ENCODE measurements around the gene ABCA2. TPM values are rescaled to one million over a fixed set of nuclear protein-coding genes. Genes with fewer than 3 reads are reported as not detected.

The ABCA2 gene
- total and polyA plus RNA-seq, 9 of the 15 experiments (the other 6 are each of a cell fraction or from before 2014, with no cell fraction given) = 0.69 to 16.3 (median 6.1) TPM; not detected in 2

DNA sequence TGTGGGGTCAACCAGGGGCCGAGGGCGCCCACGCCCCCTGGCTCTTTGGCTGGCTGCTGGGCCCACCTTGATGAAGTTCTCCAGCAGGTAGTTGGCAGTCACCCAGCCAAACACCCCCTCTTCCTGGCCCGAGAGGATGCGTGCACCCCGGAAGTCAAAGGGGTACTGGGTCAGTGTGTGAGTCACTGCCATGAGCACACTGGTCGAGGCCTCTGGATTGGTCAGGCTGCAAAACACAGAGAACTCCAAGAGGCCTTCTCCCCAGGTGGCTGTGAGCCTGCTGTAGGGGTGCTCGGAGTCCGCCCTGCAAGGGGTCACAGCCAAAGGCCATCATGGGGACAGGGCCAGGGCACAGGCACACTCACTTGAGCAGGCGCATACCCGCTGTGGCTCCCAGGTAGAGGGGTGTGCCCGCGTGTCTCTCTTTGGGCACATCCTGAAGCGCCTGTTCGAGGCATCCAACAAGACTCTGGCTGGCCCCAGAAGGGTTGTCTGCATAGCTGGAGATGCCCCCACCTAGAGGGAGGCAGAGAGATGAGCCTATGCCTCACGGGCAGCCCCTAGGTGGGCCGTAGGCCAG, 23.2 kb upstream of the ABCA2 start (continued):
- TF ChIP-seq, protein P1, sequence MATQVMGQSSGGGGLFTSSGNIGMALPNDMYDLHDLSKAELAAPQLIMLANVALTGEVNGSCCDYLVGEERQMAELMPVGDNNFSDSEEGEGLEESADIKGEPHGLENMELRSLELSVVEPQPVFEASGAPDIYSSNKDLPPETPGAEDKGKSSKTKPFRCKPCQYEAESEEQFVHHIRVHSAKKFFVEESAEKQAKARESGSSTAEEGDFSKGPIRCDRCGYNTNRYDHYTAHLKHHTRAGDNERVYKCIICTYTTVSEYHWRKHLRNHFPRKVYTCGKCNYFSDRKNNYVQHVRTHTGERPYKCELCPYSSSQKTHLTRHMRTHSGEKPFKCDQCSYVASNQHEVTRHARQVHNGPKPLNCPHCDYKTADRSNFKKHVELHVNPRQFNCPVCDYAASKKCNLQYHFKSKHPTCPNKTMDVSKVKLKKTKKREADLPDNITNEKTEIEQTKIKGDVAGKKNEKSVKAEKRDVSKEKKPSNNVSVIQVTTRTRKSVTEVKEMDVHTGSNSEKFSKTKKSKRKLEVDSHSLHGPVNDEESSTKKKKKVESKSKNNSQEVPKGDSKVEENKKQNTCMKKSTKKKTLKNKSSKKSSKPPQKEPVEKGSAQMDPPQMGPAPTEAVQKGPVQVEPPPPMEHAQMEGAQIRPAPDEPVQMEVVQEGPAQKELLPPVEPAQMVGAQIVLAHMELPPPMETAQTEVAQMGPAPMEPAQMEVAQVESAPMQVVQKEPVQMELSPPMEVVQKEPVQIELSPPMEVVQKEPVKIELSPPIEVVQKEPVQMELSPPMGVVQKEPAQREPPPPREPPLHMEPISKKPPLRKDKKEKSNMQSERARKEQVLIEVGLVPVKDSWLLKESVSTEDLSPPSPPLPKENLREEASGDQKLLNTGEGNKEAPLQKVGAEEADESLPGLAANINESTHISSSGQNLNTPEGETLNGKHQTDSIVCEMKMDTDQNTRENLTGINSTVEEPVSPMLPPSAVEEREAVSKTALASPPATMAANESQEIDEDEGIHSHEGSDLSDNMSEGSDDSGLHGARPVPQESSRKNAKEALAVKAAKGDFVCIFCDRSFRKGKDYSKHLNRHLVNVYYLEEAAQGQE (IDR thresholded peaks at IDR 0.05; ENCODE audit: borderline replicate concordance) = no peak
- TF ChIP-seq, protein P1 (CRISPR knock-in tag; IDR thresholded peaks at IDR 0.05; ENCODE audit: low read depth) = no peak
- TF ChIP-seq CBFA2T2 (conservative IDR thresholded peaks at IDR 0.05) (no peak), TEAD1 (CRISPR knock-in tag; IDR thresholded peaks at IDR 0.05) (no peak), ZNF431 (CRISPR knock-in tag; IDR thresholded peaks at IDR 0.05) (no peak), XRCC5 (IDR thresholded peaks at IDR 0.05; ENCODE audit: low read depth, low read length) (no peak)
